ENCODE results near the gene LRRFIP1.
"Not testable (repeated sequence)": the region's sequence is repeated elsewhere in the genome, so short reads cannot be mapped to it uniquely, and the experiment has no call there.

Gene LRRFIP1

DNA sequence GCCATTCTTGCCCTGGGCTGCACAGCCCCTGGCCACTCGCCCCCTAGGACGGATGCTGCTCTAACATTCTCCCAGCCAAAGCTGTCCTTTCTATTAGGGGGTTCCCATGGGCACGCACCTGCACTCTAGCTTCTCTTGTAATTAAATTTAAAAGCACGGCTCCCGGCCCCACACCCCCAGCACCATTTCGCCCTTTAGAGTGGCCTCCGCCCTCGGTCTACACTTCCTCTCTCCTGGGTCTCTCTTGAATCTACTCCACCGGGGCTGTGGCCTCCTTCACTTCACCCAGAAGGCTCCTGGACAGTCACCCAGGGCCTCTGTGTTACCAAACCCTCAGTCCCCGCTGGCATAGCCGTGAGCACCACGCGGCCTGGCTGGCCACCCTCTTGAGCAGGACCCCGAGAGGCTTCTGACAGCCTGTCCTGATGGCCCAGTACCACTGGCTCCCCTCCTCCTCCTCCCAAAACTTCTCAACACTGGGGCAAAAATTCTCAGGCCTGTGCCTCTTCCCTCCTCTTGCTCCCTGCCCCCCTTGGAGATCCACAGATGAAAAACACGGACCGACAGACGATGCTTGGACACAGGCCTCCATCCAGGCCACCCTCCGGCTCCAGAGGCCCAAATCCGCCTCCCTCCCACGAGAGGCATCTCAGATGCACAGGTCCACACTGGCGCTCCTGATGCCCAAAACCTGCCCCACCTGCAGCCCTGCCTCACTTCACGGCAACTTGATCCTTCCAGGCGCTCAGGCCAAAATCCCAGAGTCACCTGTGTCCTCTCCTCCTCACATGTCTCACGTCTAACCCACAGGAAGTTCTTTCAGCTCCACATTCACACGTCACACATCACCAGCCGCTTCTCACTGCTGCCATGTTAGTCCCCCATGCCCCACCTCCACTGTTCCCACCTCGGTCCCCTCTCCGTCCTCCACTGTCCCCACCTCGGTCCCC lies 29.9 kb upstream of the LRRFIP1 start:
- DNase-seq, result no peak

GRCh38 chr2:237598468-237599208 lies 28.7 kb upstream of the LRRFIP1 start:
- no peak for DNase-seq

GRCh38 chr2:237599465-237600110 lies 27.8 kb upstream of the LRRFIP1 start:
- DNase-seq, result no peak

DNA sequence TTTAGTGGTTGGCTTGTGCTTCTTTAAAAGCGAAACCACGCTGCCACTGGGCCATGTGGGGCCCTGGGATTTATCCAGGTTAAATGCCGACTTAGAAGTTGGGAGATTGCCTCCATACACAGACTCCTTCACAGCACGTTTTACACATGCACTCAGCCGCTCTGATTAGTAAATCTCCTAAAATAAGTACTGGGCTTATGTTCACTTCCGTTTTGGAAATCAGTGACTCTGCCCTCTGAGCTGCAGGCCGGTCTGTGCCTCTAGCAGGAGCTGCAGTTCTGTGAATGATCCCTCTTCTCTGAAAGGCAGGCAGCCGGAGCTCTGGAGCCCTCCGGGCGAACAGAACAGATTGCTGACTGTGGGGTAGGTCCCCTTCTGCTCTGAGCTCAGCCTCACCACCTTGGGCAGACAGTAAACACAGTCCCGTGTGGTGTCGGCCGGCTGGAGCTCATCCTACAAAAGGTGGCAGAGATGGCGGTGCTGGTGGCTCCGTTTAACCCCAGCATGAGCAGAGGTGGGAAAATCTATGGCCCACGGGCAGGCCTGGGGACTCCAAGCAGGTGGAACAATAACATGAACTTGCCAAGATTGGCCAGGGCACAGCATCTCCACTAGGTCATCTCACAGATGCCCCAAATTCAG lies 27.1 kb upstream of the LRRFIP1 start:
- DNase-seq, result peak; percentile 49

DNA sequence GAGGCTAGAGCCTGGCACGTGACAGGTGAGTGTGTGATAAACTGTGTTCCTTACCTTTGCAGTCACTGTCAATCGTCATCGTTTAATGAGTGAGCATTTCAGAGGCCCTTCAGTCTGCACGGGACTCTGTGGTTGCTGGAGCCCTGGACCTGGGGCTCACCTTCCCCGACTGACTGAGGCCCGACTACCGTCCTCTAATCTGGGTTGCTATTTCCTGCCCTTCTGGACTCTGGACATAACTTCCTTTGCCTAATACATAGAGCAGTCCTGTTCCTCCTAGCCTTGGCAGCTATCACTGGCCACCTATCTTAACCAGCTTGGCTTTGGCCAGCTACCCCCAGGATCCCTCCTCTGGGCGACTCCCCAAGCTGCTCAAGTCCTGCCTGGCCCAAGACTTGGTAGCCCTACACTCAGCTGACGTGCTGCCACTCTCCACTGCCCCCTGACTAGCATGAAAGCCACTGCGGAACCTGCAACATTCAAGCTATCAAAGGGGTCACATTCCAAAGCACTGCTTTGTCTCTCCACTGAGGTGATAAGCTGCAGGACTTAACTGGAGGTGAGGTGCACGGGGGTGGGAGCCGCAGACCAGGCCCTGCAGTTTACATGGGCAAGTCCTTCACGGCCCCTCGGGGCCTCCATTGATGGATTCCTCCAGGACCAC lies 25.8 kb upstream of the LRRFIP1 start:
- DNase-seq, result no peak

DNA sequence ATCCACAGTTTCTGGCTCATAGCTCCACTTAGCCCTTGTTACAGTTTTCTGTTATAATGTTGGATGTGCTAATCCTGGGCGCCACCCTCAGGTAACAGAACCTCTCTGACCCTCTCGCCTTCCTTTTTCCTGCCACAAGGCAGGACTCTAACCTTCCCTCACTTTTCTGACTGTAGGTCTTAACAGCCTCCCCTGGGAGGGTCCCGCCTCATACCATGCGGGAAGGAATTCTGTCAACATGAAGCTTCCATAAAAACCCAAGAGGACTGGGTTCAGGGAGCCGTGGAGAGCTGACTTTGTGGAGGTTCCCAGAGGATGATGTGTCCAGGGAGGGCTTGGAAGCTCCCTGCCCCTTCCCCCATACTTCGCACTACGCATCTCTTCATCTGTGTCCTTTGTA lies 25.0 kb upstream of the LRRFIP1 start:
- DNase-seq, result no peak

GRCh38 chr2:237603049-237603717 lies 24.2 kb upstream of the LRRFIP1 start:
- DNase-seq, result no peak

DNA sequence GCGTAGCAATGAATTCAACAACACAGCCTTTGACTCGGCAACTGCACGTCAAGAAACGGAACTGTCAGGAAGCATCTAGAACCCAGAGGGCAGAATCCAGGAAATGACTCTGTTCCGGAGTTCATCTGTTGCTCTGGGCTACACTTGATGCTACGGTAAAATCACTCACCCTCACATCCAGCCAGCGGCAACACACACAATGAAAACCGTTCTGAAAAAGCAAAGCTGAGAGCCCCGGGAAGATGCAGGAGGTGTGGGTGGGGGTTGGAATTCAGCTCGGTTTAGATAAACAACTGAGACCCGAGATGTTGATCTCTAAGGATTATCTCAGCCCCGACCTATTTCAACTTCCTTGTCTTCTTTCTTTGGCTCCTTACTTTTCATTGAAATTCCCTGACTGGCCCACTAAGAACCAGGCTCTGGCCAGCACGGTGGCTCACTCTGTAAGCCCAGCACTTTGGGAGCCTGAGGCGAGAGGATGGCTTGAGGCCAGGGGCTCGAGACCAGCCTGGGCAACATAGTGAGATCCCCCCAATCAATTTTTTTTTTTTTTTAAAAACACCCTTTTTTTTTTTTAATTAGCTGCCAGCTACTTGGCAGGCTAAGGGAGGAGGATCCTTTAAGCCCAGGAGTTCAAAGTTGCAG lies 23.5 kb upstream of the LRRFIP1 start:
- no peak for DNase-seq

DNA sequence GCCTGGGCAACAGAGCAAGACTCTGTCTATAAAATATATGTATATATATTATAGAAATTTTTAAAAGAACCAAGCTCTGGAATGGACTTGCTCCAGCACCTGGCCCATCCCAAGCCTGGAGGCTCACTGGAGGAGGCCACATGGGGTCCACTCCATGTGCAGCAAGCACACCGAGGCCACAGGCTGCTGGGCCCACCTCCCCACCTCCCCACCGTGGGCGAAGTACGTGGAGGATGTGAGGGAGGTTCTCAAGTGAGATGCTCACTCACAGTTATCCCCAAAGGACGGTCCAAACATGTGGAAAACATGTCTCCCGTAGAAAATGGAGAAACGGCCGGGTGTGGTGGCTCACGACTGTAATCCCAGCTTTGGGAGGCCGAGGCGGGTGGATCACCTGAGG lies 23.0 kb upstream of the LRRFIP1 start:
- DNase-seq, result no peak

DNA sequence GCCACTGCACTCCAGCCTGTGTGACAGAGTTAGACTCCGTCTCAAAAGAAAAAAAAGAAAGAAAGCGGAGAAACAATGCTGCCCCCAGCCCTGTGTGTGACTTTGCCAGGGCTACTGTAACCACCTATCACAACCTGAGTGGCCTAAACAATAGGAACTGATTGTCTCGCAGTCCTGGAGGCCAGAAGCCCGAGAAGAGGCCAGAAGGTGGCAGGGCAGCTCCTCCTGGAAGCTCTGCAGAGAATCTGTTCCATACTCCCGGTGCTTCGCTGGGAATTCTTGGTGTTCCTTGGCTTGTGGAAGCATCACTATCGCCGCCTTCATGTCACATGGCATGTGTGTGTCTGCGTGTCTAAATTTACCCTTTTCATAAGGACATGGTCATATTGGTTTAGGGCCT lies 22.4 kb upstream of the LRRFIP1 start:
- peak; percentile 47 for DNase-seq

GRCh38 chr2:237606522-237606921 lies 20.9 kb upstream of the LRRFIP1 start:
- not testable (repeated sequence) for DNase-seq

GRCh38 chr2:237612527-237613357 lies 14.6 kb upstream of the LRRFIP1 start:
- no peak for DNase-seq

- no peak for DNase-seq
Measured at GRCh38 chr2:237613679-237614078, 13.7 kb upstream of the LRRFIP1 start.

- peak; percentile 16 for DNase-seq
Measured at GRCh38 chr2:237614151-237614720, 13.2 kb upstream of the LRRFIP1 start.

- no peak for DNase-seq
Measured at GRCh38 chr2:237615631-237616249, 11.6 kb upstream of the LRRFIP1 start.

DNA sequence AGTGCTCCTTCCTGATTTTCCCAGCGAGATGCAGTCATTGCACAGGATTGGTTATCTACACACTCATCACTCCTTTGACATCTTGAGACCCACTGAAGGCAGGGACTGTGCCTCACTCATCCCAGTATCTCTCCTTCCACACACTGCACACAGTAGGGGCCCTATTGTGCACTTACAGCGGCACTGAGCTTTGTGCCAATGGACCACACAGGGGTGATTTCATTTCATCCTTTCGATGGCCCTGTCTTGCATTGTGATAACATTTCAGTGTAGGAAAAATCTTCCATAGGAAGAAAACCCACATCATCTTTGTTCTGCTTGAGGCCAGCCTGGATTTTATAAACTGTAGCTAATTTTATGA lies 11.0 kb upstream of the LRRFIP1 start:
- no peak for DNase-seq

DNA sequence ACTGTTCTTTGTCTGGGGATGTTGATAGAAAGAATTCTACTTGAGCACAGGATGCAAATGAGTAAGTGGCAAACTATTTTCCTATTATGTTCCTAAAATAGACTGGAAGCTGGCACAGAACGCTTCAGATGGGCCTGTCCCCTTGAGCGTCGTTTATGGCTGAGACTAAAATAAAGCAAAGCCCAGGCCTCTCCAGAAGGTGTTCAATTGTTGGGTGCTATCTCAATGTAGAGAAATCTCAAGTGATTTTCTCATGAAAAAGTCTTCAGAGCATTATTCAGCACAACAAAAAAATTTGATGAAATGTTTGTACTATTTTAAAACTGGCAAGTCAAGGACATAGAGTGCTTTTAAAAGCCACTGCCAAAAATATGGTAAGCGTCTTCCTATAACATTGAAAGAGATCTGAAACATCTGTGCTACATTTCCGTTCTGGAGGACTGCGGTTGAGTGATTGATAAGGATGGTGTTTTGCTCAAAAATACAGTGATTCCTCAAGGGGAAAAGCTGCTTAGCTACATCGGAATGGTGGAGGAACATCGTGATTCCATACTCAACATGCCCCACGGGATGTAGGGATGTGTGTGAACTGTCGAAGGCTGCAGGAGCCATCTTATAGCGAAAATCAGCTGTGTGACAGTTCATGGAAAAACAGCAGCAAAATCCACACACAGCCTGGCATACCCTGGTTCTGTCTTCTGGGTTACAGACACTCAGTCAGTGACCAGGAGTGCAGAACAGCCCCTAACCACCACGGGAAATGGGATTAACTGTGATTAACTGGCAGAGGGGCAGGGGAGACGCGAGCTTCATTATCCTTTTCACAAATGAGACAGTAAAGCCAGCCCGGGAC lies 10.4 kb upstream of the LRRFIP1 start:
- no peak for DNase-seq

DNA sequence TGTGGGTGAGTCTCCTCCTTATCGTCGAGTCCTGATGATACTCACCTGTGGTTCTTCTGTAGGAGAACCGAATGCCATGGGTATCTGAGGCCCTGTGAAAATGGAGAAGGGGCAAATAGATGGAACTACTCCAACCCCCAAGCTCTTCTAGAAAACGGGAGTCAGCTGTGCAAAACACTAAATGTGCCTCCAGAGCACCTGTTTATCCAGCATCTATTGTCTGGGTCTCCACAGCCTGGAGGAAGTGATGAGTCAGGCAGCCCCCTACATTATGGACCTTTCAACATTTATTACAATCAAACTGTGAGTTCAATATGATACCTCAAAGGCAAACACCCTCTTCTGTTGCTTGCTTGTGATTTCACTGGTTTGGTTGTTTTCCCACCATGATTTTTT lies 9.8 kb upstream of the LRRFIP1 start:
- DNase-seq, result peak; percentile 62

- no peak for DNase-seq
Measured at GRCh38 chr2:237618449-237618848, 8.9 kb upstream of the LRRFIP1 start.

Measured in NCI-H69 (cell line).